ENCODE measurements around the gene ADISSP.

- no peak for TF ChIP-seq POLR2AphosphoS5 (IDR thresholded peaks at IDR 0.05; ENCODE audit: low read depth, low read length)
- no peak for TF ChIP-seq REST (IDR thresholded peaks at IDR 0.05; ENCODE audit: insufficient read depth in 1 of 2, low read depth in 2 of 2, low read length in 2 of 2)
- TF ChIP-seq FOXP2 (optimal IDR thresholded peaks at IDR 0.05; ENCODE audit: borderline replicate concordance, extremely low read depth, extremely low read length, insufficient read depth) = no peak
Observed at GRCh38 chr20:3766422-3767109, 987 bp downstream of the ADISSP start.
